ENCODE results near the gene HIRA. TPM values are rescaled to one million over a fixed set of nuclear protein-coding genes. Genes with fewer than 3 reads are reported as not detected.

HIRA gene
- total and polyA plus RNA-seq, 4 donors: 18.6 to 50.5 (median 33.8) TPM

DNA sequence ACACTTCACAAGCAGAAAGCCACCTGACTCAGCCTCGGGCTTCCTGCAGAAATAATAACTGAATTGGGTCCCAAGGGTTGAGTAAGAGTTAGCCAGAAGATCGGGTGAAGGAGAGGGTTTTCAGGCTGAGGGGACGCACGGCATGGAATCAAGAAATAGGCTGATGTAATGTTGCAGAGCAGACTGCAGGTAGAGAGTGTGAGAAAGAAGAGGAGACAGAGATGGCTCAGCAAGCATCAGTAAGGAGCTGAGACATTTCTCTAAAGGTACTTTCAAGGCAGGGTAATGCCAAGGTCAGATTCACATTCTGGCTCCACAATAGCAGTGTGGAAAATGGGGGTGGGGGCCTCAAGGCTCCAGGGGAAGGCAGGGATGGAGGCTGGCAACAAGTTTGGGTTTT, 18.6 kb downstream of the HIRA start:
- Histone ChIP-seq H3K9me3 (ENCODE audit: control insufficient read depth, insufficient read depth, low read length) (no peaks in the 10 kb centered on the region), H3K36me3 (ENCODE audit: control insufficient read depth, insufficient read depth, low read length) (peaks cover 14% of the 10 kb centered on the region), H3K27ac (ENCODE audit: low read depth, low read length) (no peak overlapping the region), H3K4me3 (ENCODE audit: low read depth, low read length) (no peak overlapping the region), H3K4me1 (ENCODE audit: control insufficient read depth, insufficient read depth, low read length) (peaks cover 6% of the 10 kb centered on the region), H3K27me3 (ENCODE audit: control insufficient read depth, insufficient read depth, low read length) (no peaks in the 10 kb centered on the region)
- no peak for DNase-seq (ENCODE audit: low read depth in 4 of 6, low spot score in 6 of 6)
- 90% methylated on average over 4 of the region's 4 CpGs for WGBS (ENCODE audit: insufficient coverage)

DNA sequence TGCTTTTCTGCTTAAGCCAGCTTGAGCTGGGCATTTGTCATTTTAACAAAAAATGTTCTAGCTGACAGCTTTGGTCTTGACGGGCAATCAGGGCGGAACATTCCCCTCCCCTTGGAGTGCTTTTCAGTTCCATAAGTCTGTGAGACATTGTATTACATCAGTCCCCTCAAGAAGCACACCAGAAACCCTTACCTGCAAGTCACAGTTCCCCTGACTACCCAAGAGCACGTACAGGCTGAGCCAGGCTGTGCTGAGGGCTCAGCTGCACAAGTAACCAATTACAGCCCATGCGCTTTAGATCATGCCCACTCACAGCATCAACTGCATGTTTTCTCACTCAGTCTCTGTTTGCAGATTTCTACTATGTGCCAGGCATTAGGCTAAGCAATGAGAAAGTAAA, 19.1 kb downstream of the HIRA start:
- H3K27me3 ChIP-seq (ENCODE audit: control insufficient read depth, insufficient read depth, low read length): no peaks in the 10 kb centered on the region
- no peaks in the 10 kb centered on the region for H3K9me3 ChIP-seq (ENCODE audit: control insufficient read depth, insufficient read depth, low read length)
- WGBS (ENCODE audit: insufficient coverage): 87% methylated on average over 4 of the region's 4 CpGs
- H3K36me3 ChIP-seq (ENCODE audit: control insufficient read depth, insufficient read depth, low read length): peaks cover 17% of the 10 kb centered on the region
- no peak overlapping the region for H3K4me3 ChIP-seq (ENCODE audit: low read depth, low read length)
- peaks cover 6% of the 10 kb centered on the region for H3K4me1 ChIP-seq (ENCODE audit: control insufficient read depth, insufficient read depth, low read length)
- no peak overlapping the region for H3K27ac ChIP-seq (ENCODE audit: low read depth, low read length)
- DNase-seq (ENCODE audit: low read depth in 4 of 6, low spot score in 6 of 6): peak in 1 of 6 donors; percentile 16

DNA sequence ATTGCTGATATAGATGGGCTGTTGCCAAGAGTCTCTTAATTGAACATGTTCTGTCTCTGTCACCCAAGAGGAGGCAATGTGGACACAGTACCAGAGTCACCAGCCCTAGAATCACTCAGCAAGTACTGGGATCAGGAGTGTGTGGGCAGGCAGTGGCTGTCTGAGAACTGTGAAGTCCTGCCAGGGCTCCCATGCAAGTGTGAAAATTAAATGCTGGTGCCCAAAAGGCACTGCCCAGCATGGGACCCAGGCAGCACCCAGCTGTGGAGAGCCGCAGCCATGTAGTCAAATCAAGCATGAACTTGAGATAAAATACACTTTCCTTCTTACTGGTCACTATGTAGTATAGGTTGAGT, 19.9 kb downstream of the HIRA start:
- WGBS (ENCODE audit: insufficient coverage): no CpG with 5 or more reads among the region's 1 CpG
- Histone ChIP-seq H3K9me3 (ENCODE audit: control insufficient read depth, insufficient read depth, low read length) (no peaks in the 10 kb centered on the region), H3K27me3 (ENCODE audit: control insufficient read depth, insufficient read depth, low read length) (no peaks in the 10 kb centered on the region), H3K4me3 (ENCODE audit: low read depth, low read length) (no peak overlapping the region), H3K36me3 (ENCODE audit: control insufficient read depth, insufficient read depth, low read length) (peaks cover 20% of the 10 kb centered on the region), H3K4me1 (ENCODE audit: control insufficient read depth, insufficient read depth, low read length) (peaks cover 6% of the 10 kb centered on the region), H3K27ac (ENCODE audit: low read depth, low read length) (no peak overlapping the region)
- DNase-seq (ENCODE audit: low read depth in 4 of 6, low spot score in 6 of 6): no peak

DNA sequence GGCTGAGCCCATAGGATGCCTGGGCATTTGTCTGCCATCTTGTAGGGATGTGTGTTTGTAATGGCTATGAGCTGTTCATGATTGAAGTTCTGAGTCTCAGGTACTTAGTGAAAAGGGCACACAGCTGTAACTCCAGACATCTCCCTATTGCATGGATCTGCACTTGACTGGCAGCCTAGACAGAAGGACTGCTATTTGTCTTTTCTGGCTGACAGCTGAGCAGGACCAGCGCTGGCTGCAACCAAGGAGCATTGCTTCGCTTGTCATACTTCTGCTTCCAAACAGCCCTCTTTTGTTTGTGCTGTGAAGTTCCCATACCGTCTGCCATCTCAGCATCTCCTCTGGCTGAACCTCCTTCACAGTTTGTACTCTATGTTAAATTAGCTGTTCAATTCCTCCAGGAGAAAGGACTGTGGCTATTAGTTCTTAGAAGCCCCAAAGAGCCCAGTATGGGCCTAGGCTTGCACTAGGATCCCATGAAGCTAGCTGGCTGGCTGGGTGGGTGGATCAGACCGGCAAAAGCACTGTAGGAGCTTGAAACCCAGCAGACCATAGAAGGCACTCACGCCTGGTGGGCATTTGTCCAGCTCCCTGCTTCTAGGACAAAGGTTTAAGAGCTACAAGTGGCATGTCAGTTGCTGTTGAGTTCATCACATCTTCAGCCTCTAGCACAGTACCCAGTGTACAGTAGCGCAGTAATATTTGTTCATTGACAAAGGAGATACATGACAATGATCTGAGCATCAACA, 20.4 kb downstream of the HIRA start:
- H3K36me3 ChIP-seq (ENCODE audit: control insufficient read depth, insufficient read depth, low read length): peaks cover 25% of the 10 kb centered on the region
- no peak overlapping the region for H3K27ac ChIP-seq (ENCODE audit: low read depth, low read length)
- WGBS (ENCODE audit: insufficient coverage): 74% methylated on average over 5 of the region's 6 CpGs

DNA sequence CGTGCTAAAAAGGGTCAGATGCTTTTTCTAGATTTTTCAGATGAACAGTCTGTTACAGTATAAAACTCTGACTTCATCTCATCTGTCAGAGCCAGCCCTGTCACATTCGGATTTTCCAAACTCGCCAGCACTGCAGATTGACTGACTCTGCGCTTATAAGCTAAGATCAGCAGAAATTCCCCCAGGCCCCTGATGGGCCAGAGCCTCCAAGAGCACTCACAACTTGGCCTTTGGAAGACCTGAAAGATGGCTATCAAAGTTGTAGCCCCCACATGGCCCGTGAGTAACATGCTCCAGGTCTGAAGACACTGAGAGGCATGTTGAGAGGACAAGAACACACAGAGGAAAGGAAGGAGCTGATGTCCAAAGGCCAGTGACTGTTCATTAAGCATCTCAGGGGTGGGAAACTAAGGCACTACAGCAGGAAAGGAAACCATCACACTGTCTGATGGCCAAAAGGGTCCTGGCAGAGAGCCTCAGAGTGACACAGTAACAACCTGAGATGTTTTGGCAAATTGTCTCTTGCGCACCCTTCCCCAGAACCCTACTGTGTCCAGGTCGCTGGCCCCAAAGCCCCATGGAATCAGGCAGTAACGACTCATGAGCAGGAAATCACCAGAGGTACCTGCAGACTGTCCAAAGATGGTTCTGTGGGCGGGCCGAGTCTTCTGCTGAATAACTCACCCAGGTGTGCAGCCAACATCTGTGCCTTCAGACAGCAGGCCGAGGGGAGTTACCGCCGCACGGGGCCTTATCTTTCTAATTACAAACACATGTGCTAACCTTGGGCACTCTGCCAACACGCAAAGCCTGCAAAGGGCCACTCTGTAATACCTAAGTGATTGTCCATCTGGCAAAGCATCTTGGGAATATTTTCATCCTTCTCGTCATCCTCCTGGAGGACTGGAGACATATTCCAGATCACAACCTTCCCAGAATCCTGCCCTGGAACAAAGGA, 23.6 kb downstream of the HIRA start:
- Histone ChIP-seq H3K27me3 (ENCODE audit: control insufficient read depth, insufficient read depth, low read length) (no peaks in the 10 kb centered on the region), H3K4me3 (ENCODE audit: low read depth, low read length) (no peak overlapping the region), H3K9me3 (ENCODE audit: control insufficient read depth, insufficient read depth, low read length) (no peaks in the 10 kb centered on the region), H3K36me3 (ENCODE audit: control insufficient read depth, insufficient read depth, low read length) (peaks cover 34% of the 10 kb centered on the region), H3K27ac (ENCODE audit: low read depth, low read length) (no peak overlapping the region), H3K4me1 (ENCODE audit: control insufficient read depth, insufficient read depth, low read length) (peaks cover 6% of the 10 kb centered on the region)
- WGBS (ENCODE audit: insufficient coverage): 84% methylated on average over 13 of the region's 16 CpGs
- peak in 1 of 6 donors; percentile 34 for DNase-seq (ENCODE audit: low read depth in 4 of 6, low spot score in 6 of 6)

More for the DNA sequence above, 20.4 kb downstream of the HIRA start:
- Histone ChIP-seq H3K9me3 (ENCODE audit: control insufficient read depth, insufficient read depth, low read length) (no peaks in the 10 kb centered on the region), H3K4me3 (ENCODE audit: low read depth, low read length) (no peak overlapping the region), H3K27me3 (ENCODE audit: control insufficient read depth, insufficient read depth, low read length) (no peaks in the 10 kb centered on the region), H3K4me1 (ENCODE audit: control insufficient read depth, insufficient read depth, low read length) (peaks cover 6% of the 10 kb centered on the region)
- DNase-seq (ENCODE audit: low read depth in 4 of 6, low spot score in 6 of 6): no peak

DNA sequence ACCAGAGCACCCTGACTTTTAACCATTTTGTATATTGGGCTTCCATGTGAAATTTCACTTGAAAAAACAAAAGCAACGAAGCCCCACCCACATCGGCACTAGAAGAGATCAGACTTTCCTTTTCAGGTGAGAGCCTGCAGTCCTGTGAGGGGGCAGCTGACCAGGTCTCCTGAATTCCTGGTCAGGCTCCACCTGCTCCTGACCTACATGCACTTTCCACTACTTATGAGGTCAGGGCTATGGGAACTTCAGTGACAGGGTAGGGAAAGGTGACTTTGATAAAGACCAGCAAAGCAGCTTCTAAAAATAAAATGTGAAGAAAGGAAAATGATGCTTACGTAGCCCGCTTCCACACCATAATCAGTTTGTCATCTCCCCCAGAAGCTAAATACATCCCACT, 24.7 kb downstream of the HIRA start:
- WGBS (ENCODE audit: insufficient coverage): no CpG with 5 or more reads among the region's 4 CpGs
- Histone ChIP-seq H3K27me3 (ENCODE audit: control insufficient read depth, insufficient read depth, low read length) (no peaks in the 10 kb centered on the region), H3K27ac (ENCODE audit: low read depth, low read length) (no peak overlapping the region), H3K9me3 (ENCODE audit: control insufficient read depth, insufficient read depth, low read length) (no peaks in the 10 kb centered on the region), H3K4me3 (ENCODE audit: low read depth, low read length) (no peak overlapping the region), H3K36me3 (ENCODE audit: control insufficient read depth, insufficient read depth, low read length) (peaks cover 35% of the 10 kb centered on the region), H3K4me1 (ENCODE audit: control insufficient read depth, insufficient read depth, low read length) (peaks cover 6% of the 10 kb centered on the region)
- no peak for DNase-seq (ENCODE audit: low read depth in 4 of 6, low spot score in 6 of 6)

DNA sequence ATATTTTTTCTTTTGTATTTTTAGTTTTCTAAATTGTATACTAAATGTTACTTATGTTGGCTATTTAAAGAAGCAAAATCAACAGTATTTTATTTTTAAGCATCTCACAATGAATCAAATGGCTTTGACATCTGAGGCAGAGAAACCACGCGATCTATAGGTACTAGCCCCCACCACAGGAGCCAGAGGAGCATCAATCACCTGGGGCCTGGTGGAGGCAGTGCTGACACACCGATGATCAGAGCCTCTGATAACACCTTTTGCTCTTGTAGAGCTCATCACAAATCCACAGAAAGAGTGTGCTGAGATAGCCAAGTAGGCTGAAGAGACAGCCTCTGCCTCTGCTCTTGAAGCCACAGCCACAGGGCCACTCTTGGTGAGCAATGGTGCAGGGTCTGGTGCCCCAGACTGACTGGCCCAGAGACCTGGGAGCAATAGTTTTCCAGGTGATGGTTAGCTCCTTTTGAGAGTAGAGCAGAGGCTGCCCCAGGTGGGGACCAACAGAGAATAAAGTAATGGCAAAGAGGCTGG, 25.2 kb downstream of the HIRA start:
- H3K4me3 ChIP-seq (ENCODE audit: low read depth, low read length): no peak overlapping the region
- H3K27me3 ChIP-seq (ENCODE audit: control insufficient read depth, insufficient read depth, low read length): no peaks in the 10 kb centered on the region
- H3K9me3 ChIP-seq (ENCODE audit: control insufficient read depth, insufficient read depth, low read length): no peaks in the 10 kb centered on the region
- DNase-seq (ENCODE audit: low read depth in 4 of 6, low spot score in 6 of 6): no peak
- 94% methylated on average over 3 of the region's 3 CpGs for WGBS (ENCODE audit: insufficient coverage)
- peaks cover 5% of the 10 kb centered on the region for H3K4me1 ChIP-seq (ENCODE audit: control insufficient read depth, insufficient read depth, low read length)
- H3K36me3 ChIP-seq (ENCODE audit: control insufficient read depth, insufficient read depth, low read length): peaks cover 39% of the 10 kb centered on the region
- H3K27ac ChIP-seq (ENCODE audit: low read depth, low read length): no peak overlapping the region

DNA sequence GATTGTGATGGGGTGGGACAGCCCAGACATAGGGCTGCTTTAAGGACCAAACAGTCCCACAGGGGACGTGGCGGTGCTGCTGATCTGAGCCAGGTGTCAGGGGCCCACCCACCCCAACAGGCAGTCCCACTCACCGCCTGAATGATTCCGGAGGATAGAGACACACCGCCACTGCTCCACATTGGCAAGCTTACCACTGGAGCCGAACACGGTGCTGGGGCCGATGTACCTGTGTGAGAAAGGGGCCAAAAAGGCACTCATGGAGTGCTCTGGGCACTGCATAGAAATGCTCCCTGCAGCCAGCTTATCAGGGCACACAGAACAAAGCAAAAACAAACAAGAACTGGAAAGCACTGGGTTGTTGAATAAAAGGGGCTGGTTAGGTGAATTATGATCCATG, 25.9 kb downstream of the HIRA start:
- H3K27me3 ChIP-seq (ENCODE audit: control insufficient read depth, insufficient read depth, low read length): no peaks in the 10 kb centered on the region
- 97% methylated on average over 8 of the region's 8 CpGs for WGBS (ENCODE audit: insufficient coverage)
- no peaks in the 10 kb centered on the region for H3K4me1 ChIP-seq (ENCODE audit: control insufficient read depth, insufficient read depth, low read length)
- H3K27ac ChIP-seq (ENCODE audit: low read depth, low read length): no peak overlapping the region
- H3K9me3 ChIP-seq (ENCODE audit: control insufficient read depth, insufficient read depth, low read length): no peaks in the 10 kb centered on the region
- H3K4me3 ChIP-seq (ENCODE audit: low read depth, low read length): no peak overlapping the region
- peaks cover 42% of the 10 kb centered on the region for H3K36me3 ChIP-seq (ENCODE audit: control insufficient read depth, insufficient read depth, low read length)
- DNase-seq (ENCODE audit: low read depth in 4 of 6, low spot score in 6 of 6): no peak

DNA sequence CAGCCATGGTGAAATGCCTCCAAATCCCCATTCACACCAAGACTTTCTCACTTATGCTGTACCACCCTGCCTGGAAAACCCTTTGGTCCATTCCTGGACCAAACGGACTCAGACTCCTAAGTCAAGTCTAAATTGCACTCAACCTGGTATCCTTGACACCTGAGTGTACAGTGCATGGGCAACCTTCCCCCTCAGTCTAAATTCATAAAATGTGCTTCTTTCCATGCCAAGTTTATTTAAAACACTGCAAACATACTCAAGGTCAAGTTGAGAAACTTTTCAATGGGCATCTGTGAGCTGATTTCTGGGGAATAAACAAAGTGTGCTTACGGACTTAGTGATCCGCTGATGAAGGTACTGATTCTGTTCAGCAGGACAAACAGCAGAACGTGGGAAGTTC, 26.4 kb downstream of the HIRA start:
- Histone ChIP-seq H3K4me3 (ENCODE audit: low read depth, low read length) (no peak overlapping the region), H3K27me3 (ENCODE audit: control insufficient read depth, insufficient read depth, low read length) (no peaks in the 10 kb centered on the region), H3K36me3 (ENCODE audit: control insufficient read depth, insufficient read depth, low read length) (peaks cover 42% of the 10 kb centered on the region), H3K4me1 (ENCODE audit: control insufficient read depth, insufficient read depth, low read length) (no peaks in the 10 kb centered on the region), H3K27ac (ENCODE audit: low read depth, low read length) (no peak overlapping the region), H3K9me3 (ENCODE audit: control insufficient read depth, insufficient read depth, low read length) (no peaks in the 10 kb centered on the region)
- WGBS (ENCODE audit: insufficient coverage): 92% methylated on average over 1 of the region's 4 CpGs
- no peak for DNase-seq (ENCODE audit: low read depth in 4 of 6, low spot score in 6 of 6)

Measured in spinal cord (tissue), 10 donors.